ENCODE data around the gene BATF2.
"Not testable (repeated sequence)": the region's sequence is repeated elsewhere in the genome, so short reads cannot be mapped to it uniquely, and the experiment has no call there.

Gene BATF2

GRCh38 chr11:64996710-64997380 is at the start of gene BATF2:
BATF2 (minus strand) TSS chr11:64996971; CDS start chr11:64996914, 57 bp downstream.
- DNase-seq = peak in 46 of 56 donors; percentile 2 to 78 (median 35)

DNA sequence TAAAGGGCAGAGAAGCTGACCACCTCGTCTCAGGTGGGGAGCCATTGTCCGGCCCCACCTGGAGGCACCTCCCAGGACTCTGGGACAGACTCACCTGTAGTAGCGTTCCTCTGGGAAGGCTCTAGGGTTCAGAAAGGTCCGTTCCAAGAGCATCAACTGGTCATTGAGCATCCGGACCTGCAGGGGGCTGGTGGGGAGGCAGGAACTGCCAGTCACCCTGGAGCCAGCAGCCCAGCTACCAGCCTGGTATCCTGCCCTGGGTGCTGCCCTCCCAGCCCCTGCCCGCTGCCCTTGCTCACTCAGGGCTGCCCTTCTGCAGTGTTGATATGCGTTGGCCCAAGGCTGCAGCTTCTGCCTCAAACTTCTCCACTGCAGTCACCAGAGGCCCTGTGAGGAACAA is 49.0 kb upstream of the BATF2 start:
- DNase-seq = no peak

GRCh38 chr11:65045061-65045460 is 48.3 kb upstream of the BATF2 start:
- no peak for DNase-seq

- DNase-seq = peak in 12 of 56 donors; percentile 1 to 21 (median 6)
Observed at GRCh38 chr11:65043881-65044501, 47.2 kb upstream of the BATF2 start.

- no peak for DNase-seq
Observed at GRCh38 chr11:65042891-65043290, 46.1 kb upstream of the BATF2 start.

DNA sequence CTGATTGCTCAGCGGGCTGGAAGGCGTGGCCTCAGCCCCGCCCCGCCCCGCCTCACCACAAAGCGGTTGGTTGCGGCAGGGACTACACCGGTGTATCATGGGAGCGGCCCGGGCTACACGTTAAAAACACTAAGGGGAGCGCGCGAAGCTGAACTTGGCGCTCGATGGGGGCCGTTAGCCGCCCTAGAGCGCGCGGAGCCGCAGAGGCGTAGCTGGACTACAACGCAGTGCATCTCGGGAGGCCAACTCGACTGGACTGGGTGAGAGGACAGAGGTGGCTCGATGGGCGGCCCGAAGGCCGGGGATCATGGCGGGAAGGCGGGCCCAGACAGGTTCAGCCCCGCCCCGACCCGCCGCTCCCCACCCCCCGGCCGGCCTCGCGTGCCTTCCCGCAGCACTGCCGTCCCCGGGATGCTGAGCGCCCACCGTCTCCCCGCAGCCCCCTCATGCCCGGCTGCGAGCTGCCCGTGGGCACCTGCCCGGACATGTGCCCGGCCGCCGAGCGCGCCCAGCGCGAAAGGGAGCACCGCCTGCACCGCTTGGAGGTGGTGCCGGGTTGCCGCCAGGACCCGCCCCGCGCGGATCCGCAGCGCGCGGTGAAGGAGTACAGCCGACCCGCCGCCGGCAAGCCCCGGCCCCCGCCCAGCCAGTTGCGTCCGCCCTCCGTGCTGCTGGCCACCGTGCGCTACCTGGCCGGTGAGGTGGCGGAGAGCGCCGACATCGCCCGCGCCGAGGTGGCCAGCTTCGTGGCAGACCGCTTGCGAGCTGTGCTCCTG is 44.3 kb upstream of the BATF2 start, which contains the start of gene SAC3D1:
Gene SAC3D1, plus strand, starts transcription at position 364 of the 776 bp plus-strand sequence. Its CDS starts 83 bp downstream, at position 447.
- peak in 55 of 56 donors; percentile 60 to 97 (median 84) for DNase-seq

DNA sequence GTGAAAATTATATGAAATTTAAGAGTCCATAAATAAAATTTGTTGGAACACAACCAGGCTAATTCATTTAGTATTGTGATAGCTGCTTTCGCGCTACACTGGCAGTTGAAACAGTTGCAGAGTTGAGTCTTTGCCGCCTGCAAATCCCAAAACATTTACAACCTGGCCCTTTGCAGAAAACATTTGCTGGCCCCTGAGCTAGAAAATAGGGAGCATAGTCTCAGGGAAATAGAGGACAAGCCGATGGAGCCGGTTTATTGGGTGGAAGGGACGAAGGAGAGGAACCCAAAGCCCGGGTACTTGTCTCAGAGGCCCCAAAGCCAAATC is 43.7 kb upstream of the BATF2 start:
- DNase-seq = no peak

- DNase-seq = peak in 49 of 56 donors; percentile 2 to 83 (median 43)
Observed at GRCh38 chr11:65036931-65037330, 40.2 kb upstream of the BATF2 start.

DNA sequence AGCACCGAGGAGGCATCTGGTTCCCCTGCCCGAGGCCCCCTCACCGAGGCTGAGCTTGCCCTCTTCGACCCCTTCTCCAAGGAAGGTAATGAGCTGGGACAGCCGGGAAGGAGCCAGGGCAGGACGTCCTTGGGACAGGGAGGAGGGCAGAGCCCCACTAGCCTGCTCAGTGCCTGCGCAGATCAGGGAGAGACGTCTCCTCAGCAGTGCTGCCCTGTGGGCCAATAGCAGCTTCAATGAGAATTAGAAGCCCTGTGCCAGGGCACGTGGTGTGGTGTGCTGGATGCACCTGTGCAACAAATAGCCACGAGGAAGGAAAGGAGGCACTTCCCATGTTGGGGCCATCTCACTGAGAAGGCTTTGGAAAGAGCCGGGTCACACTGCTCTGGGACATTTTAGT is 38.8 kb upstream of the BATF2 start:
- no peak for DNase-seq

DNA sequence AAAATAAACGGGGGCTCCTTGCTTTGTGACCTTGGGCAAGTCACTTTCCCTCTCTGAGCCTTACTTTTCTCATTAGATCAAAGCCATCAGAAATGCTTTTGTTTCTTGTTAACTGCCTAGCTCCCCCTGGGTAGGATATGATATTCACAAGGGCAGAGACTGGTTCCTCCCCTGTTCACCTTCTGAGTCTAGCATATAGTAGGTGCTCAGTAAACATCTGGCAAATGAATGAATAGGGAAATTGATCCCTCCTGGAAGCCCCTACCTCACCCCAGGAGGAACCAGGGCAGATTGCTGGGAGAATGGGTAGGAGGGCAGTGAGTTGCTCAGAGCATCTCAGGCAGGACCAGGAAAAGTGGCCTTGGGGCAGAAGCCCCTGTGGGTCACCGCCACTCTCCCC is 37.7 kb upstream of the BATF2 start:
- DNase-seq = no peak

- DNase-seq = no peak
Observed at GRCh38 chr11:65032216-65032615, 35.4 kb upstream of the BATF2 start.

- DNase-seq = peak; percentile 57 to 98 (median 92)
Observed at GRCh38 chr11:65027213-65028067, 30.7 kb upstream of the BATF2 start, which contains the start of gene SNX15. SNX15 (plus strand) TSS chr11:65027439; CDS start chr11:65027538, 99 bp downstream.

- DNase-seq = no peak
Observed at GRCh38 chr11:65026810-65027209, 30.0 kb upstream of the BATF2 start.

- DNase-seq = not testable (repeated sequence)
Observed at GRCh38 chr11:65023502-65023901, 26.7 kb upstream of the BATF2 start.

GRCh38 chr11:65021509-65021908 is 24.7 kb upstream of the BATF2 start:
- DNase-seq = no peak

GRCh38 chr11:65021003-65021402 is 24.2 kb upstream of the BATF2 start:
- DNase-seq = no peak

GRCh38 chr11:65019824-65020223 is 23.1 kb upstream of the BATF2 start:
- no peak for DNase-seq

- DNase-seq = no peak
Observed at GRCh38 chr11:65017937-65018336, 21.2 kb upstream of the BATF2 start.

GRCh38 chr11:65016705-65017104 is 19.9 kb upstream of the BATF2 start:
- no peak for DNase-seq

DNA sequence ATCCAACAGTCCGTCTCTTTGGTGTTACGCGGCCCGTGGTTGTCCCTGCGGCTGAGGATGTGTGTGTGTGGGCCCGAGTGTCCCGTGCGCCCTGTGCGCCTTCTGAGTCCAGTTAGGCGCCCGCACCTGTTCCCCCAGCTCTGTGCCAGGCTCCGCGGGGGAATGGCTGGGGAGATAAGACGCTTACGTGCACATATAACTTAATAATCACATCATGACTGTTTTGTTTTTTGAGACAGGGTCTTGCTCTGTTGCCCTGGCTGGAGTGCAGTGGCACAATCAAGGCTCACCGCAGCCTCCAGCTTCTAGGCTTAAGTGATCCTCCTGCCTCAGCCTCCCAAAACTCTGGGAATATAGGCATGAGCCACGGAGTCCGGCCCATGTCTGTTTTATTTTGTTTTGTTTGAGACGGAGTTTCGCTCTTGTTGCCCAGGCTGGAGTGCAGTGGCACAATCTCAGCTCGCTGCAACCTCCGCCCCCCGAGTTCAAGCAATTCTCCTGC is 18.0 kb upstream of the BATF2 start:
- DNase-seq = peak in 5 of 56 donors; percentile 30 to 53 (median 40)

Measured in nucleus accumbens (tissue), 56 donors.